Stomach (tissue), 4 donors: Measurements from ENCODE around the gene TRIM52.

Experiments used
- CTCF ChIP-seq, 7 experiments: fragments of 450-650 bp in 4 of 7; fragments of 200-600 bp in 3 of 7; sonication (generic) in 3 of 7; IDR thresholded peaks; one replicate each; pipeline ENCODE4 v1.5.1; 2016 to 2019; ENCODE audit warnings: antibody characterized with exemption in 7 of 7, control low read depth in 2 of 7, mild to moderate bottlenecking in 1 of 7
- EP300 ChIP-seq: sonication (generic); formaldehyde crosslinking; IDR thresholded peaks from one replicate; pipeline ENCODE4 v1.6.1; 2017; ENCODE audit warnings: antibody characterized with exemption
- POLR2AphosphoS5 ChIP-seq, 3 donors: sonication (generic); formaldehyde crosslinking; IDR thresholded peaks; one replicate each; pipeline ENCODE4 v1.6.1; 2016; ENCODE audit warnings: antibody characterized with exemption in 3 of 3

- no peak for TF ChIP-seq CTCF (IDR thresholded peaks at IDR 0.05)
- TF ChIP-seq POLR2AphosphoS5 (IDR thresholded peaks at IDR 0.05): no peak
- no peak for TF ChIP-seq EP300
These were observed 24.5 kb downstream of the TRIM52 start for GRCh38 chr5:181236471-181236870.
